Keratinocyte (primary cell): ENCODE measurements around the gene TMEM115. TPM values are rescaled to one million over a fixed set of nuclear protein-coding genes. Genes with fewer than 3 reads are reported as not detected.
A peak's percentile ranks its signal among the peaks of the same experiment; 100 is the strongest.

Source experiments
- DNase-seq: peaks from one replicate; pipeline ENCODE4 v3.0.0-alpha.2; 2011; ENCODE audit warnings: low read depth, missing footprints, low spot score
- FAIRE-seq: peaks from 2 replicates; lab custom pipeline; 2011; peaks lifted over from hg19 to GRCh38; lab: Jason Lieb, UNC
- H2AFZ ChIP-seq: 2 replicates; pipeline ENCODE4 v1.6.0; 2012; ENCODE audit warnings: low read length, control low read depth, inconsistent platforms; ENCODE audit not compliant: control insufficient read depth
- H3K27ac ChIP-seq: 2 replicates; pipeline ENCODE4 v1.5.1; 2011; ENCODE audit warnings: low read length; ENCODE audit not compliant: control insufficient read depth, insufficient read depth
- H3K27me3 ChIP-seq: 3 replicates; pipeline ENCODE4 v1.6.0; 2011; ENCODE audit warnings: low read length; ENCODE audit not compliant: control insufficient read depth, insufficient read depth; ENCODE audit errors: extremely low read depth
- H3K36me3 ChIP-seq, 2 experiments: 2 replicates in 1 of 2; 3 replicates in 1 of 2; pipeline ENCODE4 v1.5.1; 2011; ENCODE audit warnings: low read length in 2 of 2, mild to moderate bottlenecking in 1 of 2; ENCODE audit not compliant: control insufficient read depth in 2 of 2, insufficient read depth in 2 of 2; ENCODE audit errors: extremely low read depth in 1 of 2
- H3K4me1 ChIP-seq: 3 replicates; pipeline ENCODE4 v1.5.1; 2011; ENCODE audit warnings: low read length; ENCODE audit not compliant: control insufficient read depth, insufficient read depth; ENCODE audit errors: extremely low read depth
- H3K4me2 ChIP-seq: 3 replicates; pipeline ENCODE4 v1.6.0; 2011; ENCODE audit warnings: low read depth, low read length; ENCODE audit not compliant: control insufficient read depth, insufficient read depth; ENCODE audit errors: extremely low read depth
- H3K4me3 ChIP-seq, 3 experiments: fragments of 200-600 bp in 1 of 3; sonication (generic) in 1 of 3; 2 replicates in 2 of 3; 3 replicates in 1 of 3; pipeline ENCODE4 v1.5.1; 2011 to 2016; ENCODE audit warnings: low read length in 3 of 3, mild to moderate bottlenecking in 3 of 3, control low read depth in 2 of 3, inconsistent platforms in 1 of 3, low read depth in 1 of 3, mixed read lengths in 1 of 3, mixed run types in 1 of 3, moderate library complexity in 1 of 3; ENCODE audit not compliant: control insufficient read depth in 2 of 3, insufficient read depth in 2 of 3; ENCODE audit errors: extremely low read depth in 1 of 3
- H3K79me2 ChIP-seq: 2 replicates; pipeline ENCODE4 v1.6.0; 2012; ENCODE audit warnings: low read length; ENCODE audit not compliant: control insufficient read depth, insufficient read depth
- H3K9ac ChIP-seq: 3 replicates; pipeline ENCODE4 v1.6.0; 2011; ENCODE audit warnings: low read length; ENCODE audit not compliant: control insufficient read depth, insufficient read depth; ENCODE audit errors: extremely low read depth
- H3K9me1 ChIP-seq: 3 replicates; pipeline ENCODE4 v1.6.0; 2011; ENCODE audit warnings: low read length; ENCODE audit not compliant: control insufficient read depth, insufficient read depth; ENCODE audit errors: extremely low read depth
- H3K9me3 ChIP-seq: 2 replicates; pipeline ENCODE4 v1.5.1; 2012; ENCODE audit warnings: low read depth, low read length; ENCODE audit not compliant: control insufficient read depth
- H4K20me1 ChIP-seq: 3 replicates; pipeline ENCODE4 v1.6.0; 2011; ENCODE audit warnings: low read length; ENCODE audit not compliant: control insufficient read depth, insufficient read depth; ENCODE audit errors: extremely low read depth
- EZH2 ChIP-seq: IDR thresholded peaks from one replicate; pipeline ENCODE4 v1.6.1; 2012; ENCODE audit warnings: inconsistent platforms, mild to moderate bottlenecking, low read length, moderate library complexity
- dilution Hi-C: fragments of 300-500 bp; cut with MboI; formaldehyde crosslinking; loops from one replicate; pipeline ENCODE4 v1.7.0; 2020; ENCODE audit warnings: low sequenced_read_pairs; ENCODE audit not compliant: extremely low pct_ligation_motif_present
- polyA plus RNA-seq, 5 experiments: library from polyadenylated mRNA; depleted of rRNA in 3 of 5; stranded (reverse) in 3 of 5; stranded (forward) in 1 of 5; unstranded in 1 of 5; fragments of >200 nt; gene quantifications; 1 replicate in 1 of 5; 2 replicates in 3 of 5; 3 replicates in 1 of 5; pipeline versions ENCODE4 v1.2.1 to v1.2.3, GENCODE V29; 2011 to 2012; ENCODE audit warnings: missing spikeins in 2 of 5, low read depth in 1 of 5, low replicate concordance in 1 of 5
- TF ChIP-seq, protein P1 (sequence below), 3 experiments: IDR thresholded peaks in 1 of 3; conservative IDR thresholded peaks in 1 of 3; optimal IDR thresholded peaks in 1 of 3; 2 replicates in 2 of 3; 3 replicates in 1 of 3; pipeline versions ENCODE3 to v1.5.1; 2011; ENCODE audit warnings: low read length in 3 of 3, mild to moderate bottlenecking in 3 of 3, moderate library complexity in 2 of 3, control low read depth in 1 of 3, inconsistent platforms in 1 of 3; ENCODE audit not compliant: insufficient read depth in 2 of 3; ENCODE audit errors: extremely low read depth in 1 of 3

The TMEM115 gene
- polyA plus RNA-seq, 1 donor (not counting 4 experiments of a cell fraction or from before 2014, with no cell fraction given) = 22.4 TPM

DNA sequence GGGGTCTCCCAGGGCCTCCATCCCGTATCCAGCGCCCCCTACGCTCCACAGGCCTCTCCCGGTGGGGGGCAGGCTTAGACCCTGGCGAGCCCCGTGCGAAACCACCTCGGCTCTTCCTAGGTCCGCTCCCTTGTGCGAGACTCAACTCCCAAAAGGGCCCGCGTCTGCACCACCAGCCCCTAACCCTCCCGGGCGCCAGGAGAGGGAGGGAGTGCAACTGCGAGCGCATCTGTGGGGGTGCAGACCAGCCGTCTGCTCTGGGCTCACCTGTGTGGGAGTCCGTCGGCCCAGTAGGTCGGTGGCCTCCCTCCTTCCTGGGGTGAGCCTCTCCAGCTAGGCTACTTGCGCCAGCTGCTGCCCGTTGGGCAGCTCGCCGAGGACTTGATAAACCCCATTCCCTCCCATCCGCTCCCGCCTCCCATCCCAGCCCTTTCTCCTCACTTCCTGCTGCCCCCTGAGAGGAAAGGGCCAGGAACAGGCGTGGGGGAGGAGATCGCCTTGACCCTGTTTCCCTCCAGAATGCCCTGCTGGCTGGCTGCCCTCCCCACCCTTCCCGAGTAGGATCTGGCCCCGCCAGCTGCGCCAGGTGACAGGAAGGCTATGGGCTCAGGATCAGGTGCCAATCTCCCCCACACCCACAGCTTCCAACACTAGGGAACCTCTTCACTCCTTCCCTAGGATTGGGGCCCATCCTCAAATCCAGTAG is 36.8 kb downstream of the TMEM115 start, which contains the start of gene HYAL2:
HYAL2 (minus strand) TSS at position 360 of the 706 bp plus-strand sequence. CDS start 2,256 bp downstream, outside the sequence.
- Histone ChIP-seq H3K36me3 (peaks cover 22 to 31% of the 10 kb centered on the region in 2 experiments), H3K9me3 (no peaks in the 10 kb centered on the region), H3K4me1 (peaks cover 38% of the 10 kb centered on the region), H3K79me2 (peaks cover 48% of the 10 kb centered on the region), H3K9ac (peak within 1 kb of the TSS; percentile 98), H3K9me1 (peaks cover 3% of the 10 kb centered on the region), H3K27ac (peak within 1 kb of the TSS; percentile 99), H2AFZ (peak within 1 kb of the TSS; percentile 96), H3K4me3 (peak within 1 kb of the TSS; percentile 52 to 89 (median 84)), H3K4me2 (peak within 1 kb of the TSS; percentile 99), H3K27me3 (no peaks in the 10 kb centered on the region), H4K20me1 (no peaks in the 10 kb centered on the region)
- no peak for DNase-seq
- TF ChIP-seq, protein P1, sequence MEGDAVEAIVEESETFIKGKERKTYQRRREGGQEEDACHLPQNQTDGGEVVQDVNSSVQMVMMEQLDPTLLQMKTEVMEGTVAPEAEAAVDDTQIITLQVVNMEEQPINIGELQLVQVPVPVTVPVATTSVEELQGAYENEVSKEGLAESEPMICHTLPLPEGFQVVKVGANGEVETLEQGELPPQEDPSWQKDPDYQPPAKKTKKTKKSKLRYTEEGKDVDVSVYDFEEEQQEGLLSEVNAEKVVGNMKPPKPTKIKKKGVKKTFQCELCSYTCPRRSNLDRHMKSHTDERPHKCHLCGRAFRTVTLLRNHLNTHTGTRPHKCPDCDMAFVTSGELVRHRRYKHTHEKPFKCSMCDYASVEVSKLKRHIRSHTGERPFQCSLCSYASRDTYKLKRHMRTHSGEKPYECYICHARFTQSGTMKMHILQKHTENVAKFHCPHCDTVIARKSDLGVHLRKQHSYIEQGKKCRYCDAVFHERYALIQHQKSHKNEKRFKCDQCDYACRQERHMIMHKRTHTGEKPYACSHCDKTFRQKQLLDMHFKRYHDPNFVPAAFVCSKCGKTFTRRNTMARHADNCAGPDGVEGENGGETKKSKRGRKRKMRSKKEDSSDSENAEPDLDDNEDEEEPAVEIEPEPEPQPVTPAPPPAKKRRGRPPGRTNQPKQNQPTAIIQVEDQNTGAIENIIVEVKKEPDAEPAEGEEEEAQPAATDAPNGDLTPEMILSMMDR (optimal IDR thresholded peaks at IDR 0.05 in 1 of 3, IDR thresholded peaks at IDR 0.05 in 1 of 3, conservative IDR thresholded peaks at IDR 0.05 in 1 of 3; ENCODE audit: extremely low read depth in 1 of 3, insufficient read depth in 2 of 3, low read length in 3 of 3) = no peak
- TF ChIP-seq EZH2 = no peak
- dilution Hi-C loops = no loop called here
- no peak for FAIRE-seq

DNA sequence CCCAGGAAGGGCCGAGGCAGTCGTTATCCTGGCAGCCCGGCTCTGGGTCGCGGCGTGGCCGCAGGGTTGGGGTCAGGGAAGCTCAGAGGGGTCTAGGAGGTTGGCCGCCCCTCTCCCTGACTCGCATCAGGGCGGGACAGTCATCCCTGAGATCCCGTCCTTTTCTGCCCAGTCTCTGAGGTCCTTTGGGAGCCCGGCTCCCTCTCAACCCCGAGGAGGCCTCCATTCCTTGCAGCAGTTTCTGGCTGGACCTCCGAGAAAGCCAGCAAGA is 37.3 kb downstream of the TMEM115 start:
- Histone ChIP-seq H4K20me1 (no peaks in the 10 kb centered on the region), H3K4me3 (no peak overlapping the region), H3K27ac (no peak overlapping the region), H3K79me2 (peaks cover 43% of the 10 kb centered on the region), H3K36me3 (peaks cover 22 to 36% of the 10 kb centered on the region in 2 experiments), H3K4me2 (peak overlapping the region; percentile 99), H3K4me1 (peaks cover 38% of the 10 kb centered on the region), H3K9me1 (peaks cover 3% of the 10 kb centered on the region), H3K9ac (no peak overlapping the region), H3K9me3 (no peaks in the 10 kb centered on the region), H3K27me3 (no peaks in the 10 kb centered on the region), H2AFZ (no peak overlapping the region)
- TF ChIP-seq, protein P1 (optimal IDR thresholded peaks at IDR 0.05 in 1 of 3, IDR thresholded peaks at IDR 0.05 in 1 of 3, conservative IDR thresholded peaks at IDR 0.05 in 1 of 3; ENCODE audit: extremely low read depth in 1 of 3, insufficient read depth in 2 of 3, low read length in 3 of 3) = no peak
- no peak for TF ChIP-seq EZH2
- no peak for FAIRE-seq
- dilution Hi-C loops = no loop called here
- DNase-seq = no peak
